GM10266 (cell line): ENCODE measurements around the gene MGAT3.

Experiments used
- DNase-seq: peaks from one replicate; pipeline ENCODE4 v3.0.0; 2012; ENCODE audit errors: extremely low spot score
- TF ChIP-seq, protein P1 (sequence below): IDR thresholded peaks from 2 replicates; pipeline ENCODE4 v1.5.1; 2012; ENCODE audit warnings: mild to moderate bottlenecking, low read depth; ENCODE audit not compliant: control insufficient read depth, insufficient read depth; ENCODE audit errors: missing control alignments

The MGAT3 gene

DNA sequence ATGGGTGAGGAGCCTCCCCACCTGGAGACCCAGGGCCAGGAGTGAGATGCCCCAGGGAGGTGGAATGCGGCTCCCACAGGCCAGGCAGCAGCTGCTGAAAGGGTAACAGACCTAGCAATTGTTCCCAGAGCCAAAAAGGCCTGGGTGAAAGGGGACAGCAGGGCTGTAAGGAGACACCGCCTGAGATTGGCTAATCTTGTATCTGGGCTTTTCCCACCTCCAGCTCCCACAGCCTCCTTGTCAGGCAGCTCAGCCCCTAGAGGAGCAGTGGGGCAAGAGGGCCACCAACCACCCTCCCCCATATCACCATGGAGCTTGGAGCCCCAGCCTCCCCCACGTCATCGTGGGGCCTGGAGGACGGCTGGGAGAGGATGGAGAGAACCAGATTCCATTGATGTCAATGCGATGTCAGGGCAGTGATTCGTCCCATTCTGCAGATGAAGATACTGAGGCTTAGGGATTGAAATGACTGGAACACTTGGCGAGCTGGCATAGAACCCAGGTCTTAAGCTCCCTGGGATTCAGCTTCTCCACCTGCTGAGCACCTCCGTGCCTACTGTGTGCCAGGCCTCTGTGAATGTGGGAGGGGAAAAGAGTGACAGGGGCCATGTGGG lies 2.9 kb upstream of the MGAT3 start:
- no peak for DNase-seq
- TF ChIP-seq, protein P1, sequence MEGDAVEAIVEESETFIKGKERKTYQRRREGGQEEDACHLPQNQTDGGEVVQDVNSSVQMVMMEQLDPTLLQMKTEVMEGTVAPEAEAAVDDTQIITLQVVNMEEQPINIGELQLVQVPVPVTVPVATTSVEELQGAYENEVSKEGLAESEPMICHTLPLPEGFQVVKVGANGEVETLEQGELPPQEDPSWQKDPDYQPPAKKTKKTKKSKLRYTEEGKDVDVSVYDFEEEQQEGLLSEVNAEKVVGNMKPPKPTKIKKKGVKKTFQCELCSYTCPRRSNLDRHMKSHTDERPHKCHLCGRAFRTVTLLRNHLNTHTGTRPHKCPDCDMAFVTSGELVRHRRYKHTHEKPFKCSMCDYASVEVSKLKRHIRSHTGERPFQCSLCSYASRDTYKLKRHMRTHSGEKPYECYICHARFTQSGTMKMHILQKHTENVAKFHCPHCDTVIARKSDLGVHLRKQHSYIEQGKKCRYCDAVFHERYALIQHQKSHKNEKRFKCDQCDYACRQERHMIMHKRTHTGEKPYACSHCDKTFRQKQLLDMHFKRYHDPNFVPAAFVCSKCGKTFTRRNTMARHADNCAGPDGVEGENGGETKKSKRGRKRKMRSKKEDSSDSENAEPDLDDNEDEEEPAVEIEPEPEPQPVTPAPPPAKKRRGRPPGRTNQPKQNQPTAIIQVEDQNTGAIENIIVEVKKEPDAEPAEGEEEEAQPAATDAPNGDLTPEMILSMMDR = no peak

- no peak for DNase-seq
- TF ChIP-seq, protein P1 = no peak
Measured at GRCh38 chr22:39454385-39454871, 2.4 kb upstream of the MGAT3 start.

GRCh38 chr22:39457198-39457555 lies 365 bp downstream of the MGAT3 start:
- peak; percentile 80 for DNase-seq
- TF ChIP-seq, protein P1 = no peak

- TF ChIP-seq, protein P1 = no peak
- peak; percentile 75 for DNase-seq
Measured at GRCh38 chr22:39457556-39458443, 988 bp downstream of the MGAT3 start.

DNA sequence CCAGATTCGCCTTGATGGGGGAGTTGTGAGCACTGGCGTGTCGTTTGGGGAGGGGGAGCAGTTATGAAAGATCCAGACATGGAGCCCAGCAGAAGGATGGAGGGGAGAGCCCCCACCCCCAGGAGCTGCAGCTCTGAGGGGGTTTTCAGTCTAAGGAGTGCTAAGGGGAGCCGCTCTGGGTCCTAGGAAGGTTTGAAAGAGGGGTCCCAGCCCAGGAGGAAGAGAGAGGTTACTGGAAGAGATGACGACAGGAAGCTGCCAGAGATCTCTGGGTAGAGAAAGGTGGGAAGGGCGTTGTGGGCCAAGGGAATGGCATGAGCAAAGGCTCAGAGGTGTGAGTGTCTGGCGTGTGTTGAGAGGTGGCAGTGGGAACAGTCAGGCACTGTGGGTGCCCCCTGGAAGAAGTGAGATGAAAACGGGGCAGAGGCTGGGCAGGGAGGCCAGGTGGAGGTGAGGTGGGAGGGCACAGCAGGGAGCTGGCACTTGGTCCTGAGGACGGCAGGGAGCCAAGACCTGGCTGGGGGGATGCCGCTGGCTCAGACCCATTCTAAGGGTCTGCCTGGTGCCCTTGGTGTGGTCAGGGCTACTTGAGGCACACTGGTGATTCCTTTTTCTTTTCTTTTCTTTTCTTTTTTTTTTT lies 1.8 kb downstream of the MGAT3 start:
- TF ChIP-seq, protein P1 = no peak
- DNase-seq = no peak

- TF ChIP-seq, protein P1 = no peak
- no peak for DNase-seq
Measured at GRCh38 chr22:39459681-39460080, 2.9 kb downstream of the MGAT3 start.
